Left hindlimb (tissue), 1 donor: Measurements from ENCODE around the gene ZFP36L1.

Experiments
- DNase-seq: peaks from one replicate; pipeline ENCODE4 v3.0.0-alpha.2; 2018

ZFP36L1 gene

GRCh38 chr14:68794851-68795596, 2.2 kb upstream of the ZFP36L1 start:
- DNase-seq, result peak; percentile 91

GRCh38 chr14:68794130-68794850, 1.4 kb upstream of the ZFP36L1 start:
- peak; percentile 89 for DNase-seq

- no peak for DNase-seq
Observed at GRCh38 chr14:68793734-68794129, 865 bp upstream of the ZFP36L1 start.

GRCh38 chr14:68792678-68792978, 239 bp downstream of the ZFP36L1 start:
- DNase-seq, result no peak

GRCh38 chr14:68791902-68792677, 777 bp downstream of the ZFP36L1 start:
- DNase-seq, result peak; percentile 60

DNA sequence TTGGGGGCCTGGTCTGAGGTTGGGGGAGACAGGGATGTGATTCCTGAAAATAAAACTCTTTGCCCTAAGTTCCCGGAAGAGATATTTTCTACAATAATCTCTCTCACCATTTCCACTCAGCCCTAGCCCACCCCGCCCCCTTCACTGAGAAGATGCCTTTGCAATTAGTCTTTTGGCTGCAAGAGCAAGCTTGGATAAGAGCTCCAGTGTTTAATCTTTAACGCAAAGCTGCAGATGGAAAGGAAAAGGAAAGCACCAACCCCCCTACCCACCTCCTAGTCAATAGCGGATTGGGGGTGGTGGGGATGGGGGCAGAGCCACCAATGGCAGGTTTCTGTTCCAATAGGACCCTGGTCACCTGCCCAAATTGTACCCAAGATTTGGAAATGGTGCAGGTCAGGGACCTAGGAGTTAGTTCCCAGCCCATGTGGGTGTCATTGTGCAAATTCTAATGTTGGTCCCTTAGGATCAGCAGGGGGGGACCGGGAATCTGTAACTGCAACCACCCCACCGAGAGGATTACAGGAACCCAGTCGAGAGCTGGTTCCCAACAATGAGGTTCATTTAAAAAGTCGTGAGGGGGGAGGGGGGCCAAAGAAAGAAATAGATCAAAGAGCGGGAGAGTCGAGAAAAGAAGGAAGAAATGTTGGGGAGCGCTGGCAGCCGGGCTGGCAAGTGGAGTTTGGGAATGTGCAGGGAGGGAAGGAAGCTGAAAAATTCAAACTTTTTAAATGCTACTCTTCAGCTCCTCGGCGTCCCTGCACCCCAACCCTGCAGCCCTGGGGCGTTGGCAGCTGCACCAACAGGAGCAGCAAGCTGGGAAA, 1.6 kb downstream of the ZFP36L1 start:
- no peak for DNase-seq

GRCh38 chr14:68790644-68791077, 2.2 kb downstream of the ZFP36L1 start:
- no peak for DNase-seq

DNA sequence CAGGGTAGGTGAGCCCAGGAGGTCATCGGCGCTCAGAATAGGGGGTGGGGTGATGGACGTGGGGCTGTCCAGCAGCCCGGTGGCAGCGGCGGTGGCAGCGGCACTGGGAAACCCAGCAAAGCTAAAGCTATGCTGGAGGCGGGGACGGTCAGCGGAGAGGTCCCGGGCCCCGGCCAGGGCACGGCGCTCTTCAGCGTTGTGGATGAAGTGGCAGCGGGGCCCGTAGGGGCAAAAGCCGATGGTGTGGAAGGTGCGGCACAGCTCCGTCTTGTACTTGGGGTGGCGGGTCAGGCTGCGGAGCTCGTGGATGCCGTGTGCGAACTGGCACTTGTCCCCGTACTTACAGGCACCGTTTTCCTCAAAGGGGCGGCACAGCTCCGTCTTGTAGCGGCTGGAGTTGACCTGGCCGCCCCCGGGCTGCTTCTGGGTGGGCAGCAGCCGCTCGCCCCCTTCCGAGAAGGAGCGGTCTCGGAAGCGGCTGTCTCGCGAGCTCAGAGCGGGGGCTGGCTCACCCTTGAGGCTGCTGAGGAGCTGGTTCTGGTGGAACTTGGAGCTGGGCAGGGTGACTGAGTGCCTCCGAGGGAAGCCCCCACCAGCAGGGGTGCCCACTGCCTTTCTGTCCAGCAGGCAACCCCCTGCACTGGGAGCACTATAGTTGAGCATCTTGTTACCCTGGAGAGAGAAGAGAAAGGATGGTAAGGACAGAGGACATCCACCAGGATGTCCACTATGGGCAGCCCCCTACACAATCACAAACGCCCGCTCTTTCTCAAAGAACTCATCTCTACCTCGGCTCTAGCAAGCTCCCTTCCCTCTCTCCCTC, 2.8 kb downstream of the ZFP36L1 start:
- peak; percentile 54 for DNase-seq

DNA sequence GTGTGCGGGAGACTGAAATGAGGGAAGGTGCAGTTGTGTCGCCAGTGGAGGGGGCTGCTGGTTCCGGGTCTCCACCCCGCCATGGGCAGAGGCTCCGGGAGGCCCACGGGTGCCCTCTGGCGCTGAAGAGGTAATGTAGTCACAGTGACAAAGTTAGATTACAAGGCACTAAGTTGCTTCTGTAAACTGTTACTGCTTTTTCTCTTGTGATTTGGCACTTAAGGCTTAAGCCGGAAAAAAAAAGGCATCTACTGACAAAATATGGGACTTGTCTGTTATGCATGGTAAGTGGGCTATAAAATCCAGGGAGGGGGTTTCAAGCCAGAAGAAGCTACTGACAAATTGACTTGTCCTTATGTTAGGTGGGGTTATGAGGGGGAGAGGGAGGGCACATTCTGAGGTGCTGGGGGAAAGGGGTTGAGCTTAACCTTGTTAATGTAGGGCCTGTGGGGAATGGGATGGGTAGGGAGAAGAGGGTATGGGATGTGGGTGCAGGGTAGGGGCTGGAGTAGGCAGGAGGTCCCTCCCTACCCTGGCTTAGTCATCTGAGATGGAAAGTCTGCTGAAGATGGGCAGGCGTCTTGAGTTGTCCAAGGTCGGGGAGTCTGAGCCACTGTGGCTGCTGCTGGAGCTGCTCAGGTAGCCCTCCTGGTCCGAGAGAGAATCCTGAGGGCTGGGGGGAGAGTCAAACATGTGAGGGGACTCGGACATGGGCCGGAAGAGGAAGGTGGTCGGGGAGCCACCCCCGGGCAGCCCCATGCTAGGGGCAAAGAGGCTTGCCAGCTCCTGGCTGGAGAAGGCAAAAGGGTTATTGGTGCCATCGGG, 3.7 kb downstream of the ZFP36L1 start:
- peak; percentile 88 for DNase-seq

DNA sequence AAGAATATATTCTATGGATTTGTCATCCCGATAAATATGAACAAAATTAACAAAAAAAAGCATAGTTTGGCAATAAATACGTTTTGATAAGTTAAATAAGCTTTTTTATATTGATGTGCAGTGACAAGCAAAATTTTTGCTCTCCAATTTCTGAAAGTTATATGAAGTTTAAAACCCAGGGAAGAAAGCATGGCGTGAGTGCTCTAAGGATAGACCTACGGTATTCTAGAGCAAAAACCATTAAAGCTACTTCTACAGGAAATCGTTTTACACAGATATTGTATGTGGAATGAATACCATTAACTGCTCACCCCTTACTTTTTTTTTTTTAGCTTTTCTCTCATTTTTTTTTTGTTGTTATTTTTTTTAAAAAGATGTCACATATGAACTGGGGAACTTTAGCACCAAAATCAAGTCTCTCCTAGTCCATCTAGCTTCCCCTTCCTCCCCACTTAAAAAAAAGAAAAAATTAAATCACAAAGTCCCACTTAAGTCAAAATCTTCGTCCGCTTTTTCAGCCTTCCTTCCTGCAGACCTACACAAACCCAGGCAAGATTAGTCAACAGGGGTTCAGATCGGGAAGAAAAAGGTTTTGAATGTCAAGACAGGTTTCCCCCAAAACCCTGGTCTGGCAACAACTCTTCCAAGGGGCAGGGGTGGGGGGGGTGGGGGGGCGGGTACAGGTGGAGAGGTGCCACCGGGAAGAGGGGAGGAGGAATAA, 4.4 kb downstream of the ZFP36L1 start:
- no peak for DNase-seq

DNA sequence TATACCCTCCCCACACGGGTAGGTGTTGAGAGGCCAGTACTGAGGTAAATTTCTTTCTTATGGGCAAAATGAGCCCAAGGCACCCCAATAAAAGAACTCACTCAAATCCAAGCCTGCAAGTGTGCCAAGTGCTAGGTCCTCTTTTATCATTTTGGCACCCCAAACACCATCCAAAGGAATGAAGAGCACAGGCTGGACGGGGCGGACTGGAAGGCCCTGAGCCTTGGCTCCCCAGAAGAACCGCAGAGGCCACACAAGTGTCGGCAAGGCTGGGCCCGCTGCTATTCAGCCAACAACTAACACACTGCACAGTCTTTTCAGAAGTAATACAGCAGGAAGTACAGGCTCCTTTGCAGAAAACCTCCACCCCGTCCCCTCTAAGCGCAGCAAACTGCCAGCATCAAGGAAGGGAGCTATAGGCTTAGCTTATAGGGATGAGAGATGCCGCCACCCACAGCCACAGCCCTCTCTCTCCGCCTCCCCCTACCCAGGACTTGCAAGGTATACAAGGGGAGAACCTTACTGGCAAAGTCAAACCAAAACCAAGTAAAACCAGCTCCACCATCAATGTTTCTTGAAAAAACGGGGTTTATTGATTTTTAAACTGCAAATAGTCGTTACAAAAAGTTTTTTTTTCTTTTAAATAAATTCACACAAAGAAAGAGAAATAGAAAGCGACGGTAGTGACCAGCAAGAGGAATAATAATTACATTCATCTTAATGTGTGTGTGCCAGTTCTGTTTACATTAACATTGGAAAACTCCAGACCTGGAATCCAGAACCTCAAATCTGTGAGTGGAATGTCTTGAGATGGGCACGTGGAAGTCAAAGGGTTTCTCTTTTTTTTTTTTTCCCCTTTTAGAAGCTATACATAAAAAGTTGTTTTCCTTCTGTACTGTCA, 5.5 kb downstream of the ZFP36L1 start:
- no peak for DNase-seq

DNA sequence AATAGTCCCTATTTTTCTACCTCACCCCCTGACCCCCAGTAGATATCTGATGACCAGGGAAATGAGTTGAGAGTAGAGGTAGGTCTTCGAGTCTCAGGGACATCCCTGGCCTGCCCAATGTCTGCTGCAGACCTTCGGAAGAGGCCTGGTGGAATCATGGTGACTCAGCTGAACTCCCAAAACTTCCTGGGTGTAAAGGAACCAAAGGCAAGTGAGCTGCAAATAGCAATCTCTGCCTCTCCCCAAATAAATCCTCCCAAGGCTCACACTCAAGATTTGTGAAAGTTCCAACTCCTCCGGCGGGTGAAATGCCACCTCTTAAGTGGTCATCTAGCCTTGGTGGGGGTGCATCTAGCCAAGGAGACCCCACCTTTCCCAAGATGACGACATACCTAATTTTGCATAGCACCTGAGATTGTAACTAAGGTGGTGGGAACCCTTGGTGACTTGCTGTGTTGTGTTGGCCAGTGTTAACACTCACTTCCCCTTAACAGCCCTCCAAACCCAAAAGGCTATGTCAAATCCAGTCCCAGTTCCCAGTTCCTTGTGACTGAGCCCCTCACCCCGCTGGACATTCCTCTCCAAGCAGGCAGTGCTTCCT, 6.3 kb downstream of the ZFP36L1 start:
- no peak for DNase-seq

GRCh38 chr14:68785534-68786490, 7.1 kb downstream of the ZFP36L1 start:
- DNase-seq, result peak; percentile 71

DNA sequence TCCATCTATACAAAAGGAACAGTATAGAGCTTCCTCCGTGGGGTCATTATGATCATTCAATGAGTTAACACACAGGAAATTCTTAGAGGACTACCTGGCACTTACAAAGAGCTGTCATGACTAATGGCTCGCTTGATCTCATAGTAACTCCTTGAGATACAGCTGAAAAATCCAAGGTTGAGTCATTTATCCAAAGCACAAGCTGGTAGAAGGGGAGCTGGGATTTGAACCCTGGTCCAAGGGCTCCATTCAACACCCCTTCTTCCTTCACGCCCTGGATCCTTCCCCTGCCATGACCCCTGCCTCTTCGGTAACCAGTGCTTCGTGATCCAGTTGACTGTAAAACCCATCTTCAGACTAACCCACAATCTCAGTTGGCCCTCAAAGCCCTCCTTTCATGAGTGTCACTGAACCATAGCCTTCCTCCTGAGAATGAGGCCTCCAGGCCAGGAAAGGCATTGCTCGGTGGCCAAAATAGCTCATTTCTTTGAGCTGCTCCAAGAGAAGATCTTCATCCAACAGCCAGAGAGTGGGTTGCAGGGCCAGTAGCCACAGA, 7.8 kb downstream of the ZFP36L1 start:
- peak; percentile 46 for DNase-seq

DNA sequence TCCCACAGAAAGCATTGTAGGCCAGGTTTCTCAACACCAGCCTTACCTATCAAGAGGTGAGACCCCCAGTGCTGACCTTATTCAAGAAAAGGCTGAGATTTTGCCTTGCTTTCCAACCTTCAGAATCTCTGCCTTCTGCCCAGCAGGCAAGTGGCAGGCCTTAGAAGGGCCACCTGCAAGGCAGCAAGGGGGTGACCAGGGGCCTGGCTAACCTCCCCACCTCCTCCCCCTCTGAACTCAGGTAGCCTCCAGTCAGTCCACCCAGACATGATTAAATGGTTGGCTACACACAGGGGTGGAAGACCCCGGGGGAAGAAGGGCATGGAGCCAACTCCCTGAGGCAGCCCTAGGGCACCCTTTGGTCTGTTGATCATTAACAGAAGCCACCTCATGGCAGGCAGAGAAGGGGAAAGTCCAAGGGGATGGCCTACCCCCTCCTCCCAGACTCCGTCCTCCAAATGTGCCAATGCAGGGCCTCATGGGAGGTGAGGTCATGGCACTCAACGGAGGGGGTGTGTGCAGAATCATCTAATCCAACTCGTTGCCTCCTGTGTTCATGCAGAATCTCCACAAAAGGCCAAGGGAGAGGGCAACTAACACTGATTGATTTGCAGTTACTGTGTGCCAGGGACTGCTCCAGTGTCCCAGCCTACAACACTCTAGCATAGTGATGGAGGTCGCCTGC, 8.5 kb downstream of the ZFP36L1 start:
- peak; percentile 51 for DNase-seq

- no peak for DNase-seq
Observed at GRCh38 chr14:68783408-68784225, 9.2 kb downstream of the ZFP36L1 start.
